Neural progenitor cell (in vitro differentiated cells): ENCODE data around the gene KIF4A.

ENCODE experiments used
- EZH2phosphoT487 ChIP-seq: fragments of 200-600 bp; sonication (generic); IDR thresholded peaks from 2 replicates; pipeline ENCODE4 v1.6.1; 2017; ENCODE audit warnings: antibody characterized with exemption
- TF ChIP-seq, protein P1 (sequence below): fragments of 200-600 bp; sonication (generic); IDR thresholded peaks from 2 replicates; pipeline ENCODE4 v1.5.1; 2017; ENCODE audit warnings: antibody characterized with exemption, mild to moderate bottlenecking

DNA sequence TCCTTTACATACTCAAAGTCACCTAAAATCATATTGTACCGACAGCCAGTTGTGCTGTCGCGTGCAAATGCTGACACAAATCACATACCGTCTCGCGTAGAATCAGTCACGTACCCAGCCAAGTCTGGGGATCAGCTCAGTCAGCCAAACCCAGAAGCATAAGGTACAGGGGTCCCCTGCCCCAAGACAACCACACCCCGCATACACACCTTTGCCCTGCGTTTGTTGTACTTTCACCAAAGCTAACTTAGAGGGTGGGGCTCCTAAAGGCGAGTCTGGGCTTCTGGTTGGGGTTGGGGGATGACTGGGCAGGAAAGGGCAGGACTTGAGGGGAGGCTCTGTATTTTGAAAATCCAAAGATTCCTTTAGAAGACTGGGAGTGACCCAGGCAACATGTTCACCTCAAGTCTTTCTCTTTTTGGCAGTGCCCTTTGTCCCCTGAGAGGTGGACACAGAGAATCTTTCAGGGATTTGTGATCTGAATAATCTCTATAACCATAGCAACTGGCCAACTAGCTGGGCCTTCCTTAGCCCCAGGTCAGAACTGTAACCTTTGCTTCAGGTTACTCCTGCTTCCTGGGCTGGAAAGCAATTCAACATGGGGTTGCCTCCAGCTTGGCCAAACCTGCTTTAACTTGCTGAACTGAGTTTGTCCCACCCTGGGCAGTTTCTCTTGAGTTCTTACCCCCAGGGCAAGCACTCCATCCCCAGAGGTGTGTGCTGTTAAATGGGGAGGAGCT is 134.2 kb downstream of the KIF4A start:
- TF ChIP-seq, protein P1, sequence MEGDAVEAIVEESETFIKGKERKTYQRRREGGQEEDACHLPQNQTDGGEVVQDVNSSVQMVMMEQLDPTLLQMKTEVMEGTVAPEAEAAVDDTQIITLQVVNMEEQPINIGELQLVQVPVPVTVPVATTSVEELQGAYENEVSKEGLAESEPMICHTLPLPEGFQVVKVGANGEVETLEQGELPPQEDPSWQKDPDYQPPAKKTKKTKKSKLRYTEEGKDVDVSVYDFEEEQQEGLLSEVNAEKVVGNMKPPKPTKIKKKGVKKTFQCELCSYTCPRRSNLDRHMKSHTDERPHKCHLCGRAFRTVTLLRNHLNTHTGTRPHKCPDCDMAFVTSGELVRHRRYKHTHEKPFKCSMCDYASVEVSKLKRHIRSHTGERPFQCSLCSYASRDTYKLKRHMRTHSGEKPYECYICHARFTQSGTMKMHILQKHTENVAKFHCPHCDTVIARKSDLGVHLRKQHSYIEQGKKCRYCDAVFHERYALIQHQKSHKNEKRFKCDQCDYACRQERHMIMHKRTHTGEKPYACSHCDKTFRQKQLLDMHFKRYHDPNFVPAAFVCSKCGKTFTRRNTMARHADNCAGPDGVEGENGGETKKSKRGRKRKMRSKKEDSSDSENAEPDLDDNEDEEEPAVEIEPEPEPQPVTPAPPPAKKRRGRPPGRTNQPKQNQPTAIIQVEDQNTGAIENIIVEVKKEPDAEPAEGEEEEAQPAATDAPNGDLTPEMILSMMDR = no peak
- no peak for TF ChIP-seq EZH2phosphoT487
